Cardiac muscle cell (in vitro differentiated cells and primary cell): Measurements from ENCODE around the gene TBC1D5. TPM values are rescaled to one million over a fixed set of nuclear protein-coding genes. Genes with fewer than 3 reads are reported as not detected.

Source experiments
- DNase-seq, 2 donors: peaks; one replicate each; pipeline versions ENCODE4 v3.0.0 to v3.0.0-alpha.2; 2010 to 2017; ENCODE audit warnings: low read depth in 1 of 2, low spot score in 1 of 2
- H3K27ac ChIP-seq: fragments of 200-600 bp; sonication (generic); 2 replicates; pipeline ENCODE4 v1.5.1; 2016
- H3K27me3 ChIP-seq: fragments of 200-600 bp; sonication (generic); 2 replicates; pipeline ENCODE4 v1.6.0; 2016; ENCODE audit warnings: control low read depth
- H3K36me3 ChIP-seq: fragments of 200-600 bp; sonication (generic); 2 replicates; pipeline ENCODE4 v1.5.1; 2016; ENCODE audit warnings: control low read depth
- H3K4me1 ChIP-seq: fragments of 200-600 bp; sonication (generic); 2 replicates; pipeline ENCODE4 v1.8.1; 2017; ENCODE audit warnings: low read depth, mild to moderate bottlenecking, mixed run types
- H3K4me3 ChIP-seq: fragments of 200-600 bp; sonication (generic); 2 replicates; pipeline ENCODE4 v1.5.1; 2016; ENCODE audit warnings: mild to moderate bottlenecking
- H3K9me3 ChIP-seq: fragments of 200-600 bp; sonication (generic); 2 replicates; pipeline ENCODE4 v1.5.1; 2017; ENCODE audit warnings: low read depth, mild to moderate bottlenecking, control low read depth
- CTCF ChIP-seq: IDR thresholded peaks from 2 replicates; pipeline ENCODE4 v1.5.1; 2012; ENCODE audit warnings: low read depth, mild to moderate bottlenecking, low read length
- polyA plus RNA-seq: library from polyadenylated mRNA; unstranded; fragments of >200 nt; fragmentation: Nextera tagmentation; extraction: Ambion mirVana; gene quantifications from 2 replicates; pipeline ENCODE4 v1.2.1, GENCODE V29; 2016
- total RNA-seq: library from RNA; depleted of rRNA; stranded (reverse); fragments of >200 nt; gene quantifications from 2 replicates; pipeline ENCODE4 v1.2.3, GENCODE V29; 2016

Gene TBC1D5
- total and polyA plus RNA-seq, 2 experiments from 2014 or later: 34.5 to 66.6 TPM

GRCh38 chr3:17724948-17725347, 17.5 kb downstream of the TBC1D5 start:
- Histone ChIP-seq H3K9me3 (no peaks in the 10 kb centered on the region), H3K4me3 (no peak overlapping the region), H3K27me3 (no peaks in the 10 kb centered on the region), H3K27ac (no peak overlapping the region), H3K36me3 (no peaks in the 10 kb centered on the region), H3K4me1 (no peaks in the 10 kb centered on the region)
- no peak for TF ChIP-seq CTCF
- DNase-seq: no peak

GRCh38 chr3:17724122-17724521, 18.3 kb downstream of the TBC1D5 start:
- Histone ChIP-seq H3K27ac (no peak overlapping the region), H3K36me3 (no peaks in the 10 kb centered on the region), H3K27me3 (no peaks in the 10 kb centered on the region), H3K4me3 (no peak overlapping the region), H3K4me1 (no peaks in the 10 kb centered on the region), H3K9me3 (no peaks in the 10 kb centered on the region)
- no peak for DNase-seq
- no peak for TF ChIP-seq CTCF

- H3K27me3 ChIP-seq: no peaks in the 10 kb centered on the region
- no peak overlapping the region for H3K27ac ChIP-seq
- no peak overlapping the region for H3K4me3 ChIP-seq
- no peak for TF ChIP-seq CTCF
- no peak for DNase-seq
- H3K9me3 ChIP-seq: no peaks in the 10 kb centered on the region
- H3K36me3 ChIP-seq: no peaks in the 10 kb centered on the region
- peaks cover 5% of the 10 kb centered on the region for H3K4me1 ChIP-seq
Measured at GRCh38 chr3:17717411-17717810, 25.0 kb downstream of the TBC1D5 start.

GRCh38 chr3:17714473-17714872, 28.0 kb downstream of the TBC1D5 start:
- TF ChIP-seq CTCF: no peak
- Histone ChIP-seq H3K27me3 (no peaks in the 10 kb centered on the region), H3K4me1 (peaks cover 5% of the 10 kb centered on the region), H3K4me3 (no peak overlapping the region), H3K27ac (no peak overlapping the region), H3K9me3 (no peaks in the 10 kb centered on the region), H3K36me3 (no peaks in the 10 kb centered on the region)
- DNase-seq: no peak

GRCh38 chr3:17709236-17709810, 33.1 kb downstream of the TBC1D5 start:
- Histone ChIP-seq H3K27me3 (no peaks in the 10 kb centered on the region), H3K36me3 (no peaks in the 10 kb centered on the region), H3K27ac (no peak overlapping the region), H3K4me3 (no peak overlapping the region), H3K4me1 (no peaks in the 10 kb centered on the region), H3K9me3 (no peaks in the 10 kb centered on the region)
- DNase-seq: no peak
- no peak for TF ChIP-seq CTCF
